Skeletal muscle cell (primary cell): ENCODE results near the gene SNAPC5.
"Not testable (repeated sequence)": the region's sequence is repeated elsewhere in the genome, so short reads cannot be mapped to it uniquely, and the experiment has no call there.

Experiments
- DNase-seq: peaks from one replicate; pipeline ENCODE4 v3.0.0-alpha.2; 2010; ENCODE audit warnings: low read depth
- H3K4me3 ChIP-seq: 2 replicates; pipeline ENCODE4 v1.5.1; 2011; ENCODE audit warnings: low read depth, mild to moderate bottlenecking, control low read depth, low read length, moderate library complexity

Gene SNAPC5

DNA sequence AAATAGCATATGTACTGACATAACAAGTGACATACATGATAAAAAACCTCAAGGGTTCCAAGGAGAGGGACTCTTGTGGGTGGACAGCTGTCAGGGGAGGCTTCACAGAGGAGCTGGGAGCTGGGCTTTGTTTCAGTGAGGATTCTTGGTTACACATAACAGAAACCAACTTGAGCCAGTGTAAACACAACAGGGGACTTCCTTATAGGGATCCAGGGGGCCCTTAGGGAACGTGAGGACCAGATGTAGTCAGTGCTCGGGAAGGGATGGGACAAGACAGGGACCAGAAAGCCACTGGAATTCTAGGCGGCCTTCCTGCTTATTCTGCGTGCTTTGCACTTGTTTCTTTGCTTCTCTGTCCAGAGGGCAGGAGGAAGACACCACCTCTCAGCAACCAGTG, 34.9 kb downstream of the SNAPC5 start:
- H3K4me3 ChIP-seq = no peak overlapping the region
- DNase-seq = no peak

DNA sequence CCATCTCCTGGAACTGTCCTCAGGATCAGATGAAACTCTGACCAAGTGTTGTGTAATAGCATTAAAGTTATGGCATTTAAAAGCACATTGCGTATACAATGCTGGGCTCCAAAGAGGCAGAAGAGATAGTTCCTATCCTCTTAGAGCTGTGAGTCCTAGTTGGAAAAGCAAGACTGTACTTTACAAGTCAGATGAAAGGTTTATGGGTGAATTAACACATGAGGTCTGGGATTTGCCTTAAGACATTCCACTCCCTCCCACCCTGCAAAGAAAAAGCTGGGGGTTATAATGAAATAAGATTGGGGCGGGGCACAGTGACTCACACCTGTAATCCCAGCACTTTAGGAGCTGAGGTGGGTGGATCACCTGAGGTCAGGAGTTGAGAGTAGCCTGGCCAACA, 35.6 kb downstream of the SNAPC5 start:
- DNase-seq = no peak
- H3K4me3 ChIP-seq = no peak overlapping the region

DNA sequence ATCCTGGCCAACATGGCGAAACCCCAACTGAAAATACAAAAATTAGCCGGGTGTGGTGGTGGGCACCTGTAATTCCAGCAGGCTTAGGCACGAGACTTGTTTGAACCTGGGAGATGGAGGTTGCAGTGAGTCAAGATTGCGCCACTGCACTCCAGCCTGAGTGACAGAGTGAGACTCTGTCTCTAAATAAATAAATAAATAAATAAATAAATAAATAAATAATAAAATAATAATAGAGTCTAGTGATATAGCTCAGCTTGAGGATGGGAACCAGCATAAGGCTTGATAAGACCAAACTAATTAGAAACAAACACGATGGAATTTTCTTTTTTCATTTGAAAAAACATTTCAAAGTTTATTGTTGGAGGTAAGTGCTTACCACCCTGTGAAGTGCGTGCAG, 36.3 kb downstream of the SNAPC5 start:
- not testable (repeated sequence) for H3K4me3 ChIP-seq, DNase-seq

DNA sequence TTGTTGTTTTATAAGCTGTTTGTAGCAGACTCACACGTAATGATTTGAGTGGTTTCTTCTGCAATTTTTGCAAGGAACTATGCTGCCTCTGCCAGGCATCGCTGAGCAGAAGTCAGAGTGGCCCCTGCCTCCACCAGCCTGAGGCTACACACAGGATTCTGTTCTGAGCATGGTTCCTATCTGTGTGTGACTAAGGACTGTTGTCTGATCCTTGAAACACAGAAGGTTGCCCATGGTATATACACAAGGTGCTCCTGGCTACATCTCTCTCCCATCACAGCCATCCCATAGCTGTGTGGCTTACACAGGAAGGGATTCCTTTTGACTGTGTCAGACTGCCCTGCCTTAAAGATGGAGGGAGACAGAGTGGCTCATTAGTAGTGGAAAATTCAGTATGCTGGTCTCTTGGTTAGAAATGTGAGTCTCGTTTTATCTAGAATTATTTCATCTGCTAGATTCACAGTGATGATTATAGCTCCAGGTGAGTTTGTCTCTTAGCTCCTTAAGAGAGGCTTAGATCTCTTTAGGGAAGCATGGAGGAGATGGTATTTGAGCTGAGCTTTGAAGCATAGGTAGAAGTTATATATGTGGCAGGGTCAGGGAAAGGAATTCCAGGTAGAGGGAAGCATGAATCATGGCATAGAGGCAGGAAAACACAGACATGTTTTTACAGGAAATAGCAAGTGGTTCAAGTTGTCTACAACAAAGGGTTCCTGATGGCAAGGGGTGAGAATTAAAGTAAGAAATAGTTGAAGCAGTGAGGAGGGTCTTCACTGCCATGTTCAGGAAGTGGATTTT, 37.5 kb downstream of the SNAPC5 start:
- DNase-seq = no peak
- no peak overlapping the region for H3K4me3 ChIP-seq

DNA sequence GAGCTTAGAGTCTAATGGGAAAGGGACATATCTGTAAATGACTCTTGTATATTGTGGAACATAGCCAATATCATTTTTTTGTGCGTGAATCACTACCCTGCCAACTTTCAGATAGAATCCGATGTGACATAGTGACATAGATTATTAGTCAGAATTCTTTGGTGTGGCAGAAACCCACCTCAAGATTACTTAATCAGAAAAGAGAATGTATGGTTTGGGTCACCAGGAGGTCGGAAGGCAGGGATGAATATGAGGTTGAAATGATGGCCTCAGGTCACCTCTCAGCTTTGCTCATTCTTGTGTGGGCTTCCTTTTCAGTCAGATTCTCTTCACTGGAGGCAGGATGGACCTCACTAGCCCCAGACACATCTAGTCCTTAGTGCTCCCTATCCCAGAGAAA, 41.4 kb downstream of the SNAPC5 start:
- DNase-seq = no peak
- no peak overlapping the region for H3K4me3 ChIP-seq

DNA sequence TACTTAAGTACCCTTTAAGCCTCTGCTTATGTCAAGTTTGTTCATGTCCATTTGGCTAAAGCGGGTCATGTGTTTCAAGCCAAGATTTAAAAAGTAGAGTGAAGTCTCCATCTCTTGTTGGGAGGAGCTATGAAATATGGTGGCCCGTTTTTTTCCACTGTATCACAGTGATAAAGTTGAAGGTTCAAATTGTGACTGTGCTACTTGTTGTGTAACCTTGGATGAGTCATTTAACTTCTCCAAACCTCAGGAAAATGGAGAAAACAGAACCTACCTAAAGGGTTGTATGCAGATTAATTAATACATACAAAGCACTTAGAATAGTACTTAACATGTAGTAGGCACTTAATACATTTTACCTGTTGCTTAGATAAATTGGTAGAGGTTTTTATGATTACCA, 43.4 kb downstream of the SNAPC5 start:
- H3K4me3 ChIP-seq = no peak overlapping the region
- no peak for DNase-seq

DNA sequence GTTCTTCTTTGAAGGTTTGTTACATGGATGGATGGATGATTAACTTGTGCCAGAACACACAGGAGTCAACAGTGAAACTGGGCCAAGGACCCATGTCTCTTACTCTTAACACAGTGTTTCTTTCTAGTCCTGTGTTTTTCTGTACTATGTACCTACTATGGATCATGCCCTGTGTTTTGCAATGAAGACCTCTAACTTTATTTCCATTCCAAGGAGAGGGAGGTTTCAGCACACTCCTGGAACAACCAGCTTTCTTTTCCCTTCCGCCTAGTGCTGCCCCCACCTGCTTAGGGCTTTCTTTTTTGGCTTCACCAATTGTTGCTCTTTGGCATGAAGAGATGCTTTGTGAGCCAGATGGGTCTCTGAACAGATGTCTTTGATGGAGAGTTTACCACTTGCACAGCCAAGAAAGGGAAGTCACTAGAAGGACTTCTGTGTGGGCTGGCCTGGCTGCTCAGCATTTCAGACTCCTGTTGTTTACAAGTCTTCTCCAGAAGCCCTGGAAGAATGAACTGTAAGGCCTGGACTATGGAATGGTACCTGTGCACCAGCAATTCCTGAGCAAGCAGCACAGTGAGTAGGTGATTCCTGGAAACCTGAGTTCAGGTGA, 44.5 kb downstream of the SNAPC5 start:
- no peak for DNase-seq
- no peak overlapping the region for H3K4me3 ChIP-seq

DNA sequence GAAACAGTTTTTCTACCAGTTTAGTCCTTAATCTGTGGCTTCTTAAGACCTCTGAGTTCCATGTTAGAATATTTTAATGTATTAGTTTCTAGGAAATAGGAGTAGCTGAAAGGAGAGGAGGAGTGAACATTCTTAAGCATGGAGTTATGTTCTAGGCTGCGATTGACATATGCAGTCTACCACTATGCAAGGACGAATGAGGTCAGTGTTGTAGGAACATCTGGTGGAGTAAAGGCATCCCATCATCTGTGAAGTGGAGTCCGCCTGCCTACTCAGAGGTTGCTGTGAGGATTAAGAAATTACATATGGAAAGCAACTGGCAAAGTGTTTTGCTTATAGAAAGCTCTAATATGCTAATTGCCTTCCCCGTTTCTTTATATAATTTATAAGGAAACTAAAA, 45.1 kb downstream of the SNAPC5 start:
- no peak for DNase-seq
- H3K4me3 ChIP-seq = no peak overlapping the region
